ENCODE data around the gene TCF4.

- TF ChIP-seq, protein P1, sequence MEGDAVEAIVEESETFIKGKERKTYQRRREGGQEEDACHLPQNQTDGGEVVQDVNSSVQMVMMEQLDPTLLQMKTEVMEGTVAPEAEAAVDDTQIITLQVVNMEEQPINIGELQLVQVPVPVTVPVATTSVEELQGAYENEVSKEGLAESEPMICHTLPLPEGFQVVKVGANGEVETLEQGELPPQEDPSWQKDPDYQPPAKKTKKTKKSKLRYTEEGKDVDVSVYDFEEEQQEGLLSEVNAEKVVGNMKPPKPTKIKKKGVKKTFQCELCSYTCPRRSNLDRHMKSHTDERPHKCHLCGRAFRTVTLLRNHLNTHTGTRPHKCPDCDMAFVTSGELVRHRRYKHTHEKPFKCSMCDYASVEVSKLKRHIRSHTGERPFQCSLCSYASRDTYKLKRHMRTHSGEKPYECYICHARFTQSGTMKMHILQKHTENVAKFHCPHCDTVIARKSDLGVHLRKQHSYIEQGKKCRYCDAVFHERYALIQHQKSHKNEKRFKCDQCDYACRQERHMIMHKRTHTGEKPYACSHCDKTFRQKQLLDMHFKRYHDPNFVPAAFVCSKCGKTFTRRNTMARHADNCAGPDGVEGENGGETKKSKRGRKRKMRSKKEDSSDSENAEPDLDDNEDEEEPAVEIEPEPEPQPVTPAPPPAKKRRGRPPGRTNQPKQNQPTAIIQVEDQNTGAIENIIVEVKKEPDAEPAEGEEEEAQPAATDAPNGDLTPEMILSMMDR (IDR thresholded peaks at IDR 0.05): no peak
- TF ChIP-seq EZH2 (IDR thresholded peaks at IDR 0.05; ENCODE audit: borderline replicate concordance, insufficient read depth, low read depth, low read length, poor library complexity, severe bottlenecking): no peak
Measured at GRCh38 chr18:55421308-55421614, 166.7 kb downstream of the TCF4 start.

Measured in B cell (primary cell).